Neural crest cell (in vitro differentiated cells): Measurements from ENCODE around the gene GRK5. TPM values are rescaled to one million over a fixed set of nuclear protein-coding genes. Genes with fewer than 3 reads are reported as not detected.

ENCODE experiments used
- DNase-seq: peaks from one replicate; pipeline ENCODE4 v3.0.0; 2021; ENCODE audit warnings: low read depth, mixed read lengths, low spot score
- H3K27ac Mint-ChIP-seq: one replicate; pipeline ENCODE4 v1.8.0; 2021; ENCODE audit warnings: mild to moderate bottlenecking, mixed read lengths; ENCODE audit not compliant: unreplicated experiment
- H3K27me3 Mint-ChIP-seq: 2 replicates; pipeline ENCODE4 v1.8.0; 2021; ENCODE audit warnings: low read depth, mild to moderate bottlenecking, mixed read lengths
- H3K36me3 Mint-ChIP-seq: 2 replicates; pipeline ENCODE4 v1.8.0; 2021; ENCODE audit warnings: low read depth, mild to moderate bottlenecking, mixed read lengths
- H3K4me1 Mint-ChIP-seq: 2 replicates; pipeline ENCODE4 v1.8.0; 2021; ENCODE audit warnings: mixed read lengths
- H3K4me3 Mint-ChIP-seq: one replicate; pipeline ENCODE4 v1.8.0; 2021; ENCODE audit warnings: mild to moderate bottlenecking, mixed read lengths
- H3K9me3 Mint-ChIP-seq: 2 replicates; pipeline ENCODE4 v1.8.0; 2021; ENCODE audit warnings: mixed read lengths
- CTCF ChIP-seq: fragments of 200-600 bp; sonication (generic); conservative IDR thresholded peaks from 2 replicates; pipeline ENCODE4 v1.5.0; 2021; ENCODE audit warnings: antibody characterized with exemption, mild to moderate bottlenecking
- total RNA-seq: library from RNA; stranded (reverse); gene quantifications from 2 replicates; pipeline ENCODE4 v1.2.1, GENCODE V29; 2021

GRK5 gene
- total RNA-seq, 1 donor from 2014 or later, result 13.5 TPM

- Mint-ChIP-seq H3K4me1 (peaks cover 6% of the 10 kb centered on the region), H3K27me3 (no peaks in the 10 kb centered on the region), H3K27ac (no peak overlapping the region), H3K4me3 (no peak overlapping the region), H3K36me3 (no peaks in the 10 kb centered on the region), H3K9me3 (no peaks in the 10 kb centered on the region)
- DNase-seq, result no peak
- TF ChIP-seq CTCF, result no peak
Observed at GRCh38 chr10:119451300-119451896, 244.0 kb downstream of the GRK5 start.

- Mint-ChIP-seq H3K27me3 (no peaks in the 10 kb centered on the region), H3K4me1 (peaks cover 6% of the 10 kb centered on the region), H3K9me3 (no peaks in the 10 kb centered on the region), H3K36me3 (no peaks in the 10 kb centered on the region), H3K4me3 (no peak overlapping the region), H3K27ac (peak overlapping the region; percentile 6)
- TF ChIP-seq CTCF, result no peak
- DNase-seq, result no peak
Observed at GRCh38 chr10:119452396-119452795, 245.0 kb downstream of the GRK5 start.

GRCh38 chr10:119453313-119453712 lies 245.9 kb downstream of the GRK5 start:
- Mint-ChIP-seq H3K9me3 (no peaks in the 10 kb centered on the region), H3K4me1 (peaks cover 6% of the 10 kb centered on the region), H3K4me3 (no peak overlapping the region), H3K27me3 (no peaks in the 10 kb centered on the region), H3K36me3 (no peaks in the 10 kb centered on the region), H3K27ac (peak overlapping the region; percentile 50)
- TF ChIP-seq CTCF, result no peak
- no peak for DNase-seq

- no peak for DNase-seq
- Mint-ChIP-seq H3K27ac (no peak overlapping the region), H3K4me1 (peaks cover 6% of the 10 kb centered on the region), H3K27me3 (no peaks in the 10 kb centered on the region), H3K9me3 (no peaks in the 10 kb centered on the region), H3K4me3 (no peak overlapping the region), H3K36me3 (no peaks in the 10 kb centered on the region)
- TF ChIP-seq CTCF, result no peak
Observed at GRCh38 chr10:119454316-119454715, 246.9 kb downstream of the GRK5 start.

- H3K36me3 Mint-ChIP-seq, result no peaks in the 10 kb centered on the region
- no peak for TF ChIP-seq CTCF
- H3K4me3 Mint-ChIP-seq, result no peak overlapping the region
- H3K9me3 Mint-ChIP-seq, result no peaks in the 10 kb centered on the region
- peaks cover 4% of the 10 kb centered on the region for H3K4me1 Mint-ChIP-seq
- DNase-seq, result no peak
- peak overlapping the region; percentile 50 for H3K27ac Mint-ChIP-seq
- H3K27me3 Mint-ChIP-seq, result no peaks in the 10 kb centered on the region
Observed at GRCh38 chr10:119454990-119455389, 247.6 kb downstream of the GRK5 start.
